ENCODE results near the gene SLC31A1.

DNA sequence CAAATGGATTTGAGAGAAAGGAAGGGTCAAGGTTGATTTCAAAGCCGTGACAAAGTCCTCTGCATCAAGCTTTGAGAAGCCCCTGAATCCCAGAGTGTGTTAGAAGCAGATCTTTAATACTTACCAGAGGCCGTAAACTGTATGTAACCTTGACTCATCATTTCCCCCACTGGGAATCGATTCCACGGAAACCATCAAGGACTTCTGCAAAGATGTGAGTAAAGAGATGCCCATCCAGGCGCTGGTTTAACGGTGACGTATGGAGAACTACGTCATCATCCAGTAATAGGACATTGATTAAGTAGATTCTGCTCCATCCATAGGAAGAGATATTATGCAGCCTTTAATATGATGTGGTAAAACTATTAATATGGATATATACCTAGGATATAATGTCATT, 80.2 kb downstream of the SLC31A1 start:
- TF ChIP-seq ARNTL (CRISPR knock-in tag; IDR thresholded peaks at IDR 0.05; ENCODE audit: borderline replicate concordance, low read depth) (no peak), ZNF565 (CRISPR knock-in tag; conservative IDR thresholded peaks at IDR 0.05; ENCODE audit: low read depth) (no peak), OSR1 (CRISPR knock-in tag; IDR thresholded peaks at IDR 0.05) (no peak), RARB (CRISPR knock-in tag; IDR thresholded peaks at IDR 0.05) (no peak), PPARA (CRISPR knock-in tag; IDR thresholded peaks at IDR 0.05; ENCODE audit: borderline replicate concordance) (no peak), ZNF70 (CRISPR knock-in tag; IDR thresholded peaks at IDR 0.05) (no peak)
- TF ChIP-seq, protein P1, sequence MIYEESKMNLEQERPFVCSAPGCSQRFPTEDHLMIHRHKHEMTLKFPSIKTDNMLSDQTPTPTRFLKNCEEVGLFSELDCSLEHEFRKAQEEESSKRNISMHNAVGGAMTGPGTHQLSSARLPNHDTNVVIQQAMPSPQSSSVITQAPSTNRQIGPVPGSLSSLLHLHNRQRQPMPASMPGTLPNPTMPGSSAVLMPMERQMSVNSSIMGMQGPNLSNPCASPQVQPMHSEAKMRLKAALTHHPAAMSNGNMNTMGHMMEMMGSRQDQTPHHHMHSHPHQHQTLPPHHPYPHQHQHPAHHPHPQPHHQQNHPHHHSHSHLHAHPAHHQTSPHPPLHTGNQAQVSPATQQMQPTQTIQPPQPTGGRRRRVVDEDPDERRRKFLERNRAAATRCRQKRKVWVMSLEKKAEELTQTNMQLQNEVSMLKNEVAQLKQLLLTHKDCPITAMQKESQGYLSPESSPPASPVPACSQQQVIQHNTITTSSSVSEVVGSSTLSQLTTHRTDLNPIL (CRISPR knock-in tag; IDR thresholded peaks at IDR 0.05; ENCODE audit: low read depth): no peak
- TF ChIP-seq, protein P2, sequence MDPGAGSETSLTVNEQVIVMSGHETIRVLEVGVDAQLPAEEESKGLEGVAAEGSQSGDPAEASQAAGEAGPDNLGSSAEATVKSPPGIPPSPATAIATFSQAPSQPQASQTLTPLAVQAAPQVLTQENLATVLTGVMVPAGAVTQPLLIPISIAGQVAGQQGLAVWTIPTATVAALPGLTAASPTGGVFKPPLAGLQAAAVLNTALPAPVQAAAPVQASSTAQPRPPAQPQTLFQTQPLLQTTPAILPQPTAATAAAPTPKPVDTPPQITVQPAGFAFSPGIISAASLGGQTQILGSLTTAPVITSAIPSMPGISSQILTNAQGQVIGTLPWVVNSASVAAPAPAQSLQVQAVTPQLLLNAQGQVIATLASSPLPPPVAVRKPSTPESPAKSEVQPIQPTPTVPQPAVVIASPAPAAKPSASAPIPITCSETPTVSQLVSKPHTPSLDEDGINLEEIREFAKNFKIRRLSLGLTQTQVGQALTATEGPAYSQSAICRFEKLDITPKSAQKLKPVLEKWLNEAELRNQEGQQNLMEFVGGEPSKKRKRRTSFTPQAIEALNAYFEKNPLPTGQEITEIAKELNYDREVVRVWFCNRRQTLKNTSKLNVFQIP (CRISPR knock-in tag; IDR thresholded peaks at IDR 0.05; ENCODE audit: borderline replicate concordance, low read depth): no peak
